Activated naive CD8-positive, alpha-beta T cell (primary cell): ENCODE measurements around the gene CDC27.
"Not testable (repeated sequence)": the region's sequence is repeated elsewhere in the genome, so short reads cannot be mapped to it uniquely, and the experiment has no call there.

Experiments used
- H3K27ac Mint-ChIP-seq: one replicate; pipeline ENCODE4 v1.8.0; 2021; ENCODE audit warnings: mixed read lengths
- H3K27me3 Mint-ChIP-seq: one replicate; pipeline ENCODE4 v1.8.0; 2021; ENCODE audit warnings: mixed read lengths
- H3K36me3 Mint-ChIP-seq: one replicate; pipeline ENCODE4 v1.8.0; 2021; ENCODE audit warnings: mixed read lengths
- H3K4me1 Mint-ChIP-seq: one replicate; pipeline ENCODE4 v1.8.0; 2021; ENCODE audit warnings: low read depth, mixed read lengths
- H3K4me3 Mint-ChIP-seq: one replicate; pipeline ENCODE4 v1.8.0; 2021; ENCODE audit warnings: mild to moderate bottlenecking, mixed read lengths
- H3K9me3 Mint-ChIP-seq: one replicate; pipeline ENCODE4 v1.8.0; 2021; ENCODE audit warnings: low read depth, mixed read lengths

Gene CDC27

GRCh38 chr17:47224077-47224476 is 35.0 kb upstream of the CDC27 start:
- not testable (repeated sequence) for H3K9me3 Mint-ChIP-seq, H3K27ac Mint-ChIP-seq, H3K4me3 Mint-ChIP-seq, H3K27me3 Mint-ChIP-seq, H3K36me3 Mint-ChIP-seq
- H3K4me1 Mint-ChIP-seq, result peaks cover 25% of the 10 kb centered on the region

- no peak overlapping the region for H3K27ac Mint-ChIP-seq
- no peaks in the 10 kb centered on the region for H3K36me3 Mint-ChIP-seq
- no peaks in the 10 kb centered on the region for H3K27me3 Mint-ChIP-seq
- peaks cover 4% of the 10 kb centered on the region for H3K9me3 Mint-ChIP-seq
- no peak overlapping the region for H3K4me3 Mint-ChIP-seq
- peaks cover 31% of the 10 kb centered on the region for H3K4me1 Mint-ChIP-seq
Measured at GRCh38 chr17:47223460-47223859, 34.4 kb upstream of the CDC27 start.

GRCh38 chr17:47223007-47223406 is 33.9 kb upstream of the CDC27 start:
- Mint-ChIP-seq H3K4me3 (no peak overlapping the region), H3K27me3 (no peaks in the 10 kb centered on the region), H3K27ac (no peak overlapping the region), H3K36me3 (no peaks in the 10 kb centered on the region), H3K9me3 (peaks cover 4% of the 10 kb centered on the region), H3K4me1 (peaks cover 36% of the 10 kb centered on the region)

- H3K9me3 Mint-ChIP-seq, result peaks cover 4% of the 10 kb centered on the region
- H3K27me3 Mint-ChIP-seq, result no peaks in the 10 kb centered on the region
- no peak overlapping the region for H3K27ac Mint-ChIP-seq
- no peaks in the 10 kb centered on the region for H3K36me3 Mint-ChIP-seq
- no peak overlapping the region for H3K4me3 Mint-ChIP-seq
- peaks cover 40% of the 10 kb centered on the region for H3K4me1 Mint-ChIP-seq
Measured at GRCh38 chr17:47222047-47222446, 33.0 kb upstream of the CDC27 start.

GRCh38 chr17:47221154-47221553 is 32.1 kb upstream of the CDC27 start:
- no peak overlapping the region for H3K27ac Mint-ChIP-seq
- H3K27me3 Mint-ChIP-seq, result no peaks in the 10 kb centered on the region
- peaks cover 4% of the 10 kb centered on the region for H3K9me3 Mint-ChIP-seq
- H3K4me3 Mint-ChIP-seq, result no peak overlapping the region
- H3K36me3 Mint-ChIP-seq, result no peaks in the 10 kb centered on the region
- H3K4me1 Mint-ChIP-seq, result peaks cover 45% of the 10 kb centered on the region

- no peaks in the 10 kb centered on the region for H3K27me3 Mint-ChIP-seq
- peak overlapping the region; percentile 39 for H3K4me3 Mint-ChIP-seq
- H3K4me1 Mint-ChIP-seq, result peaks cover 45% of the 10 kb centered on the region
- no peak overlapping the region for H3K27ac Mint-ChIP-seq
- peaks cover 4% of the 10 kb centered on the region for H3K9me3 Mint-ChIP-seq
- H3K36me3 Mint-ChIP-seq, result no peaks in the 10 kb centered on the region
Measured at GRCh38 chr17:47220531-47220999, 31.5 kb upstream of the CDC27 start.

- Mint-ChIP-seq H3K4me3 (peak overlapping the region; percentile 39), H3K9me3 (peaks cover 4% of the 10 kb centered on the region)
Measured at GRCh38 chr17:47219621-47220475, 30.8 kb upstream of the CDC27 start.

GRCh38 chr17:47218896-47219430 is 29.9 kb upstream of the CDC27 start:
- peaks cover 45% of the 10 kb centered on the region for H3K4me1 Mint-ChIP-seq
- H3K27me3 Mint-ChIP-seq, result no peaks in the 10 kb centered on the region
- H3K27ac Mint-ChIP-seq, result no peak overlapping the region
- no peak overlapping the region for H3K4me3 Mint-ChIP-seq
- H3K36me3 Mint-ChIP-seq, result no peaks in the 10 kb centered on the region
- peaks cover 1% of the 10 kb centered on the region for H3K9me3 Mint-ChIP-seq

More at GRCh38 chr17:47219621-47220475, 30.8 kb upstream of the CDC27 start:
- H3K4me1 Mint-ChIP-seq, result peaks cover 45% of the 10 kb centered on the region
- H3K27ac Mint-ChIP-seq, result no peak overlapping the region
- no peaks in the 10 kb centered on the region for H3K36me3 Mint-ChIP-seq
- H3K27me3 Mint-ChIP-seq, result no peaks in the 10 kb centered on the region

GRCh38 chr17:47217279-47217678 is 28.2 kb upstream of the CDC27 start:
- not testable (repeated sequence) for H3K9me3 Mint-ChIP-seq, H3K4me3 Mint-ChIP-seq, H3K27me3 Mint-ChIP-seq, H3K27ac Mint-ChIP-seq, H3K36me3 Mint-ChIP-seq
- H3K4me1 Mint-ChIP-seq, result peaks cover 45% of the 10 kb centered on the region

- not testable (repeated sequence) for H3K27ac Mint-ChIP-seq, H3K36me3 Mint-ChIP-seq, H3K27me3 Mint-ChIP-seq, H3K4me3 Mint-ChIP-seq, H3K9me3 Mint-ChIP-seq
- peaks cover 45% of the 10 kb centered on the region for H3K4me1 Mint-ChIP-seq
Measured at GRCh38 chr17:47216821-47217220, 27.7 kb upstream of the CDC27 start.

- Mint-ChIP-seq H3K36me3 (no peaks in the 10 kb centered on the region), H3K9me3 (no peaks in the 10 kb centered on the region), H3K27ac (no peak overlapping the region), H3K4me3 (no peak overlapping the region), H3K27me3 (no peaks in the 10 kb centered on the region), H3K4me1 (peaks cover 28% of the 10 kb centered on the region)
Measured at GRCh38 chr17:47214931-47215330, 25.8 kb upstream of the CDC27 start.

GRCh38 chr17:47213540-47213939 is 24.4 kb upstream of the CDC27 start:
- Mint-ChIP-seq H3K27ac (no peak overlapping the region), H3K9me3 (no peaks in the 10 kb centered on the region), H3K4me1 (peaks cover 15% of the 10 kb centered on the region), H3K27me3 (no peaks in the 10 kb centered on the region), H3K36me3 (no peaks in the 10 kb centered on the region), H3K4me3 (no peak overlapping the region)

- Mint-ChIP-seq H3K27ac (no peak overlapping the region), H3K4me3 (no peak overlapping the region), H3K4me1 (peaks cover 11% of the 10 kb centered on the region), H3K27me3 (no peaks in the 10 kb centered on the region), H3K9me3 (no peaks in the 10 kb centered on the region), H3K36me3 (no peaks in the 10 kb centered on the region)
Measured at GRCh38 chr17:47212458-47212857, 23.4 kb upstream of the CDC27 start.

- H3K36me3 Mint-ChIP-seq, result no peaks in the 10 kb centered on the region
- H3K4me3 Mint-ChIP-seq, result no peak overlapping the region
- peaks cover 14% of the 10 kb centered on the region for H3K4me1 Mint-ChIP-seq
- H3K9me3 Mint-ChIP-seq, result no peaks in the 10 kb centered on the region
- H3K27ac Mint-ChIP-seq, result no peak overlapping the region
- no peaks in the 10 kb centered on the region for H3K27me3 Mint-ChIP-seq
Measured at GRCh38 chr17:47210779-47211178, 21.7 kb upstream of the CDC27 start.

GRCh38 chr17:47210105-47210504 is 21.0 kb upstream of the CDC27 start:
- Mint-ChIP-seq H3K27me3 (no peaks in the 10 kb centered on the region), H3K4me3 (no peak overlapping the region), H3K36me3 (no peaks in the 10 kb centered on the region), H3K27ac (no peak overlapping the region), H3K9me3 (no peaks in the 10 kb centered on the region), H3K4me1 (peaks cover 21% of the 10 kb centered on the region)

- Mint-ChIP-seq H3K27ac (no peak overlapping the region), H3K27me3 (no peaks in the 10 kb centered on the region), H3K4me3 (no peak overlapping the region), H3K4me1 (peaks cover 27% of the 10 kb centered on the region), H3K36me3 (no peaks in the 10 kb centered on the region), H3K9me3 (no peaks in the 10 kb centered on the region)
Measured at GRCh38 chr17:47209499-47209898, 20.4 kb upstream of the CDC27 start.
